Gastrocnemius medialis (tissue), 4 donors: Measurements from ENCODE around the gene SYT17. TPM values are rescaled to one million over a fixed set of nuclear protein-coding genes. Genes with fewer than 3 reads are reported as not detected.

Experiments
- ATAC-seq, 2 donors: fragments of 150-250 bp; one replicate each; pipeline ENCODE4 v1.9.1; 2016
- DNase-seq, 2 donors: peaks; one replicate each; pipeline ENCODE4 v3.0.0-alpha.2; 2019
- H3K27ac ChIP-seq, 4 donors: fragments of 200-600 bp; sonication (generic); 1 replicate in 1 of 4; 2 replicates in 3 of 4; pipeline ENCODE4 v1.5.1; 2016 to 2018; ENCODE audit warnings: mild to moderate bottlenecking in 2 of 4, moderate library complexity in 1 of 4
- H3K27me3 ChIP-seq, 3 donors: fragments of 200-600 bp; sonication (generic) in 2 of 3; 1 replicate in 1 of 3; 2 replicates in 2 of 3; pipeline versions ENCODE4 v1.5.1 to v1.6.0; 2016 to 2019; ENCODE audit warnings: mild to moderate bottlenecking in 1 of 3, moderate library complexity in 1 of 3
- H3K36me3 ChIP-seq, 2 donors: fragments of 200-600 bp; sonication (generic) in 1 of 2; one replicate each; pipeline ENCODE4 v1.5.1; 2017 to 2018
- H3K4me1 ChIP-seq, 2 donors: fragments of 200-600 bp; sonication (generic) in 1 of 2; one replicate each; pipeline ENCODE4 v1.5.1; 2016 to 2017; ENCODE audit warnings: mild to moderate bottlenecking in 2 of 2
- H3K4me3 ChIP-seq, 4 donors: fragments of 200-600 bp; sonication (generic) in 3 of 4; 1 replicate in 1 of 4; 2 replicates in 3 of 4; pipeline ENCODE4 v1.5.1; 2016 to 2019; ENCODE audit warnings: mild to moderate bottlenecking in 2 of 4
- H3K9me3 ChIP-seq, 3 donors: fragments of 200-600 bp; sonication (generic) in 2 of 3; 1 replicate in 1 of 3; 2 replicates in 2 of 3; pipeline ENCODE4 v1.5.1; 2016 to 2019
- POLR2A ChIP-seq, 2 donors: fragments of 450-650 bp; IDR thresholded peaks; one replicate each; pipeline ENCODE4 v1.6.1; 2017; ENCODE audit warnings: antibody characterized with exemption in 2 of 2, mild to moderate bottlenecking in 2 of 2, moderate library complexity in 2 of 2
- in situ Hi-C, 4 donors: fragments of 200-750 bp; cut with MboI; loops; one replicate each; pipeline versions ENCODE4 v1.15.0 to v1.8.0; 2017; ENCODE audit warnings: low sequenced_read_pairs in 4 of 4
- intact Hi-C: fragments of 100-400 bp; cut with DNase I; formaldehyde crosslinking; loops from one replicate; pipeline ENCODE4 v1.15.1; 2023; ENCODE audit warnings: low total_unique reads
- total RNA-seq, 4 donors: library from RNA; depleted of rRNA; stranded (reverse); fragments of >200 nt; gene quantifications; one replicate each; pipeline versions ENCODE4 v1.1.0 to v1.2.3, GENCODE V29; 2016
- TF ChIP-seq, protein P1 (sequence below), 5 experiments: fragments of 450-650 bp in 3 of 5; fragments of 200-600 bp in 2 of 5; sonication (generic) in 2 of 5; IDR thresholded peaks in 4 of 5; conservative IDR thresholded peaks in 1 of 5; 1 replicate in 4 of 5; 2 replicates in 1 of 5; pipeline ENCODE4 v1.5.1; 2016 to 2019; ENCODE audit warnings: antibody characterized with exemption in 5 of 5, mild to moderate bottlenecking in 3 of 5, moderate library complexity in 3 of 5

SYT17 gene
- total RNA-seq, 4 donors from 2014 or later: 0.10 to 0.87 (median 0.18) TPM

DNA sequence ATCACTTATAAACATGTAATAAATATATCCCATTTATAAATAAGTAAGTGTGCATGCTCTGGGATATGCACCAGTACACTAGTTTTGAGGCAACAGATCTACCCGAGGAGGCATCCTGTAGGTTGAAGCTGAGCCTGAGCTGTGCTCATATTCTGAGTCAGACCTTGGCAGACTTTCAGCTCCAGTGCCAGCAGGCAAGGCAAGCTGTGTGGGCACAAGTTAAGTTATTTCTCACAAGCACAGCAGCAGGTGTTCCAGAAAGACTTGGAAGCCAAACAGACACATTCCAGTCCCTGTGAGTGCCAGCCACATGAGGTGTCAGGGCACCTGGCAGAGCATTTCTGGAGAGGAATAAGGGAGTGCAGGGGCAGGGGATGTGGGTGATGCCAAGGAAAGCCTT lies 116.2 kb downstream of the SYT17 start:
- DNase-seq (peak; percentile 40 to 48), ATAC-seq (peak; percentile 77 to 88)
- Histone ChIP-seq H3K36me3 (no peaks in the 10 kb centered on the region), H3K4me1 (peaks cover 0 to 6% of the 10 kb centered on the region in 2 donors), H3K27ac (no peak overlapping the region), H3K27me3 (no peaks in the 10 kb centered on the region), H3K9me3 (no peaks in the 10 kb centered on the region), H3K4me3 (no peak overlapping the region)
- no peak for TF ChIP-seq POLR2A (IDR thresholded peaks at IDR 0.05)
- TF ChIP-seq, protein P1, sequence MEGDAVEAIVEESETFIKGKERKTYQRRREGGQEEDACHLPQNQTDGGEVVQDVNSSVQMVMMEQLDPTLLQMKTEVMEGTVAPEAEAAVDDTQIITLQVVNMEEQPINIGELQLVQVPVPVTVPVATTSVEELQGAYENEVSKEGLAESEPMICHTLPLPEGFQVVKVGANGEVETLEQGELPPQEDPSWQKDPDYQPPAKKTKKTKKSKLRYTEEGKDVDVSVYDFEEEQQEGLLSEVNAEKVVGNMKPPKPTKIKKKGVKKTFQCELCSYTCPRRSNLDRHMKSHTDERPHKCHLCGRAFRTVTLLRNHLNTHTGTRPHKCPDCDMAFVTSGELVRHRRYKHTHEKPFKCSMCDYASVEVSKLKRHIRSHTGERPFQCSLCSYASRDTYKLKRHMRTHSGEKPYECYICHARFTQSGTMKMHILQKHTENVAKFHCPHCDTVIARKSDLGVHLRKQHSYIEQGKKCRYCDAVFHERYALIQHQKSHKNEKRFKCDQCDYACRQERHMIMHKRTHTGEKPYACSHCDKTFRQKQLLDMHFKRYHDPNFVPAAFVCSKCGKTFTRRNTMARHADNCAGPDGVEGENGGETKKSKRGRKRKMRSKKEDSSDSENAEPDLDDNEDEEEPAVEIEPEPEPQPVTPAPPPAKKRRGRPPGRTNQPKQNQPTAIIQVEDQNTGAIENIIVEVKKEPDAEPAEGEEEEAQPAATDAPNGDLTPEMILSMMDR (IDR thresholded peaks at IDR 0.05 in 4 of 5, conservative IDR thresholded peaks at IDR 0.05 in 1 of 5): no peak
- in situ Hi-C loops: no loop called here
- intact Hi-C loops: no loop called here

GRCh38 chr16:19285431-19285830 lies 117.4 kb downstream of the SYT17 start, which contains the start of gene CLEC19A:
TSS of gene CLEC19A (plus strand) at chr16:19285731. CDS start at chr16:19285852, 121 bp downstream.
- intact Hi-C loops: no loop called here
- ATAC-seq (no peak), DNase-seq (no peak)
- Histone ChIP-seq H3K4me3 (no peak within 1 kb of the TSS), H3K27me3 (no peaks in the 10 kb centered on the region), H3K9me3 (no peaks in the 10 kb centered on the region), H3K27ac (no peak within 1 kb of the TSS), H3K36me3 (no peaks in the 10 kb centered on the region), H3K4me1 (peaks cover 0 to 6% of the 10 kb centered on the region in 2 donors)
- TF ChIP-seq POLR2A (IDR thresholded peaks at IDR 0.05): no peak
- TF ChIP-seq, protein P1 (IDR thresholded peaks at IDR 0.05 in 4 of 5, conservative IDR thresholded peaks at IDR 0.05 in 1 of 5): no peak
- in situ Hi-C loops: no loop called here

- Histone ChIP-seq H3K4me1 (peaks cover 0 to 6% of the 10 kb centered on the region in 2 donors), H3K4me3 (no peak overlapping the region), H3K9me3 (no peaks in the 10 kb centered on the region), H3K36me3 (no peaks in the 10 kb centered on the region), H3K27me3 (no peaks in the 10 kb centered on the region), H3K27ac (no peak overlapping the region)
- no peak for TF ChIP-seq POLR2A (IDR thresholded peaks at IDR 0.05)
- TF ChIP-seq, protein P1 (IDR thresholded peaks at IDR 0.05 in 4 of 5, conservative IDR thresholded peaks at IDR 0.05 in 1 of 5): no peak
- DNase-seq (no peak), ATAC-seq (no peak)
- intact Hi-C loops: no loop called here
- in situ Hi-C loops: no loop called here
These were observed 118.8 kb downstream of the SYT17 start for GRCh38 chr16:19286827-19287226.

GRCh38 chr16:19287241-19287640 lies 119.2 kb downstream of the SYT17 start:
- DNase-seq (no peak), ATAC-seq (no peak)
- H3K27ac ChIP-seq: no peak overlapping the region
- H3K4me1 ChIP-seq: peaks cover 0 to 6% of the 10 kb centered on the region in 2 donors
- TF ChIP-seq POLR2A (IDR thresholded peaks at IDR 0.05): no peak
- TF ChIP-seq, protein P1 (IDR thresholded peaks at IDR 0.05 in 4 of 5, conservative IDR thresholded peaks at IDR 0.05 in 1 of 5): no peak
- H3K9me3 ChIP-seq: no peaks in the 10 kb centered on the region
- no peaks in the 10 kb centered on the region for H3K27me3 ChIP-seq
- no peak overlapping the region for H3K4me3 ChIP-seq
- intact Hi-C loops (no loop called here), in situ Hi-C loops (no loop called here)
- H3K36me3 ChIP-seq: no peaks in the 10 kb centered on the region
